ACHN (cell line): Measurements from ENCODE around the gene PPP1R9B.

Experiments
- DNase-seq: peaks from one replicate; pipeline ENCODE4 v3.0.0-alpha.2; 2015
- in situ Hi-C: cut with HindIII; loops from 2 replicates; pipeline ENCODE4 v1.10.0; 2017; ENCODE audit warnings: low sequenced_read_pairs, low pct_ligation_motif_present, low pct_unique_long_range_greater_than_20kb

Gene PPP1R9B

DNA sequence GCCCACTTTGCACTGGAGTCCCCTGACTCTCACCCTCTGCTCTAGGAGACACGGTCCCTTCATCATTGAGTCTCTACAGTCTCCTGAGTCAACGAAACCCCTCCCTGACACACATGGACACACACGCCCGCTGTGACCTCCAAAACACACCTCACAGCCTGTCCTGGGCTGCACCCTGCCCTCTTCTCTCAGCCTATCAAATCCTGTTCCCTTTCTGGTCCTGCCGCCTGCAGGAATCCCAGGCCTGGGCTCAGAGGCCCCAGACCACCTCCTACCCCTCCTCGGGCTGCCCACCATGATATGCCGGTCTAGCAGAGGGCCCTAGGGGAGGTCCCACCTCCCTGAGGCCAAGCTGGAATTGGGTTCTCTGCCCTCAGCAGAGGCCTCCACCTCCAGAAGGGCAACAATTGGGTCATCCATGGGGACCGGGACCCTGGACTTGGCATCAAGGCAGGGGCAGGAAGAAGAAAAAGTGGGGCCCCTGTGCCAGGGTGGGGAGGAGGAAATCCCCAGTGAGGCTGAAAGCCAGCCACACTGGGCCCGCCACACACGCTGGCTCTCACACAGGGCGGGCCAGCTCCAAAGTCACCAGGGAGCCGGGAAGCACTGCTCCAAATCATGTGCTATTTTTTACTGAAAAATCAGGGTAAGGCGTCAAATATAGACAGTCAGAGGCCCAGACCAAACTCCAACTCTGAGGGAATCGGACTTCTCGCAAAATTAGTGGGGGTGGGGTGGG, 3.4 kb downstream of the PPP1R9B start:
- in situ Hi-C loops, result no loop called here
- no peak for DNase-seq

- no peak for DNase-seq
- in situ Hi-C loops, result no loop called here
Observed at GRCh38 chr17:50146230-50146926, 4.1 kb downstream of the PPP1R9B start.

GRCh38 chr17:50145532-50146229, 4.8 kb downstream of the PPP1R9B start:
- in situ Hi-C loops, result no loop called here
- no peak for DNase-seq

DNA sequence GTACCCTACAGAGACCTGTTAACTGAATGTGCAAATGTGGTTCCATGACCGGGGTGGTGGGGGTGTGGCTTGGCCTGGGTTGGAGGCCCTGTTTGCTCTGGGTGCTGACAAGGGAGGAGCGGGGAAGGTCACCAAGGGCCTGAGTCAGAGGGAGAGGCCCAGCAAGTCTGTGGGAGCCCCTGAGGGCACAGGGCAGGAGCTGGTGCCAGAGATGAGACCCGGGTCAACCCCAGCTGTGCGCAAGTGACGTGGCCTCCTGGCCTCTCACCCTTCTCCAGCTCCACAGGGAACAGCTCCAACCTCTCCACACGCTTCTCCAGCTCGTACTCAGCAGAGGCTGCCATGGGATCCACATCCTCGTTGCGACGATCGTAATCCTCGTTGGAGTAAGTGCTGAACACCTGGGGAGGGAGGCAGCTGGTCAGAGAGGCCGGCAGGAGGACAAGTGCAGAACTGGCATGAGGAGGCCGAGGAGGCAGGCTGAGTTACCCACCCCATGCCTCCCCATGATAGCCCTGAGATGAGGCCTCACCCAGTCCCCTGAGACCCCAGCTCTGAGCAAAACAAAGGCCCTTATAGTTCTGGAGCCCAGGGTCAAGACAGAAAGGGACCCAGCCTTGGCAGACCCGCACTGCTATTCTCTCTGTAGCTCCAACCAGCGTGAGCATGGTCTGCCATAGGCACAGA, 5.5 kb downstream of the PPP1R9B start:
- in situ Hi-C loops, result no loop called here
- DNase-seq, result no peak

DNA sequence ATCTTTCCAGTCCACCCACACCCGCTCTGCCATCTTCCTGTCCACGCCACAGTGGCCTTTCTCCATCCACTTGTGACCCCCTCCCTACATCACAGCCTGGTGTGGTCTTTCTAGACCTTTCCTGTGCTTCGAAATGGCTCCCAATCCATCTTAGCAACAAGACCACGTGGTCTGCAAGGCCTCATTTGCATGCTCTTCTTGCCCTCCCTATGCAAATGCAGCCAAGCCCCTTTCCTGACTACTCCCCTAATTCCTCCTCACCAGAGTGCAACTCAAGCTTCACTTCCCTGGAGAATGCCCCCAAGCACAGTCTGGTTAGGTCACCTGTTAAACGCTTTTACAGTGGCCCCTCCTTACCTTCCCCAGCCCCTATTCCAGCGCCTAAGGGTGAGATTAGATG, 6.1 kb downstream of the PPP1R9B start:
- in situ Hi-C loops, result no loop called here
- DNase-seq, result no peak

DNA sequence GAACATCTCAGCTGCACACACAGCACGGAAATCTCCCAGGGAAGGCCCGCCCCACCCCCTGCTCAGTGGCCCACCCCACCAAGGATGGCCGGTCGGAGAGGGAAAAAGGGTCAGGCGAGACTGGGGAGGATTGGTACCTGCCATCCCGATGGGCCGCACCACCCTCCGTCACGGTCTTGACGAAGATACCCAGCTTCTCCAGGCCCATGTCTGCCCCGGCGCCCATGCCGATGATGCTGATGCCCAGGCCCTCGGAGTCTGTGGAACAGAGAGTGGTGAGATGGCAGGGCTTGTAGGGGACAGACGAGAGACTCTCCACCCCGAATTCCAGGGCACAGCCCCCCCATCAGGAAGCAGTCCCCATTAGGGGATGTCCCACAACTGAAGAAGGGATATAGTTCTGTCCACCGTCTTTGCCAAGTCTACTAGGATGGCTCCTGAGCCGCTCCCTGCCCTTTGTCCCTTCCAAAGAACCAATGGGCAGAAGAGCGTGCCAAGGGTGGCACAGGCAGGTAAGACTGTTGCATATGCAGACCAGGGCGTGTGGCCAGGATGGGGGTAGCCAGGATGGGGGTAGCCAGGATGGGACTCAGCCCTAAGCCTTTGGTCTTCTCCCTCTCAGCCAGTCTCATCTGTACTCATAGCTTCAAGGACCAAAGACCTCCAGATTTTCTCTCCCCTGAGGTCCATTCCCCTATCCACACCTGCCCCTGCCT, 6.9 kb downstream of the PPP1R9B start:
- DNase-seq, result no peak
- in situ Hi-C loops, result no loop called here

DNA sequence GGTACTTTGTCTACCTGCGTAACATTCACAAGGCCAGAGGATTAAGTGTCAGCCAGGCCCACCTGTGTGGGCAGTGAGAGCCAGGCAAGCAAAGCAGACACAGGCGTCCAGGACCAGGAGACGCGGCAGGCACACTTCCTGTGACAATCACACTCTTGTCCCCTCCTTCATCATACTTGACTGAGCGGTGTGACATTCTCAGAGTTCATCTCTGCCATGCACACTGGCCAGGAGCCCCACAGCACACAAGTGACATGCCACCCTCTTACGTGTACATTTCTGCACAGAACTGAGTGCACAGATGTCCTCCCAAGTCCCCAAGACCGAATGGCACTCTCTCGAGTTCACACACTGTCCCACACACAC, 8.7 kb downstream of the PPP1R9B start:
- DNase-seq, result no peak
- in situ Hi-C loops, result no loop called here

DNA sequence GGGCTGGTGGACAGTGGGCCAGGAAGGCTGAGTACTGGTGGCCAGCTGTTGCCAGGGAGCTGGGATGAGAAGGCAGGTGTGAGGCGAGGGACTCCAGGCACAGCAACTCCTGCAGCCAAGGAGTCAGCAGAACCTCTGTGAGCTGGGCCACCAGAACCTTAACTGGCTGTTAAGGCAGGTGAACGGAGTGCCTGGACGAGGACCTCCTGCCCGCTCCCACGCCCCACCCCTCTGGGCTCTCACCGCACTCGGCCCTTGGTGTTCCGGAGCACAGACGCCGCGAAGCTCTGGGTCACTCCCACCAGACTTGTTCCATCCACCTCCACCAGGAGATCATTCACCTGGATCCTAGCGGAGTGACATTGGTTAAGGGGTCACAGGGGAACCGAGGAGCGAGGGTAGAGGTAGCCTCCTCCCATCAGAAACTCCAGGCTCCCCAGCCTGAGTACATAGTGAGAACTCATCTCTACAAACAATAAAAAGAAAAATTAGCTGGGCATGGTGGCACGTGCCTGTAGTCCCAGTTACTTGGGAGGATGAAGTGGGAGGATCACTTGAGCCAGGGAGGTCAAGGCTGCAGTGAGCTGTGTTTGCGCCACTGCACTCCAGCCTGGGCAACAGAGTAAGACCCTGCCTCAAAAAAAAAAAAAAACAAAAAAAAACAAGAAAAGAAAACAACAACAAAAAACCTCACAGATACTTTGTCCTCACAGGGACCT, 9.3 kb downstream of the PPP1R9B start:
- in situ Hi-C loops, result no loop called here
- DNase-seq, result no peak

DNA sequence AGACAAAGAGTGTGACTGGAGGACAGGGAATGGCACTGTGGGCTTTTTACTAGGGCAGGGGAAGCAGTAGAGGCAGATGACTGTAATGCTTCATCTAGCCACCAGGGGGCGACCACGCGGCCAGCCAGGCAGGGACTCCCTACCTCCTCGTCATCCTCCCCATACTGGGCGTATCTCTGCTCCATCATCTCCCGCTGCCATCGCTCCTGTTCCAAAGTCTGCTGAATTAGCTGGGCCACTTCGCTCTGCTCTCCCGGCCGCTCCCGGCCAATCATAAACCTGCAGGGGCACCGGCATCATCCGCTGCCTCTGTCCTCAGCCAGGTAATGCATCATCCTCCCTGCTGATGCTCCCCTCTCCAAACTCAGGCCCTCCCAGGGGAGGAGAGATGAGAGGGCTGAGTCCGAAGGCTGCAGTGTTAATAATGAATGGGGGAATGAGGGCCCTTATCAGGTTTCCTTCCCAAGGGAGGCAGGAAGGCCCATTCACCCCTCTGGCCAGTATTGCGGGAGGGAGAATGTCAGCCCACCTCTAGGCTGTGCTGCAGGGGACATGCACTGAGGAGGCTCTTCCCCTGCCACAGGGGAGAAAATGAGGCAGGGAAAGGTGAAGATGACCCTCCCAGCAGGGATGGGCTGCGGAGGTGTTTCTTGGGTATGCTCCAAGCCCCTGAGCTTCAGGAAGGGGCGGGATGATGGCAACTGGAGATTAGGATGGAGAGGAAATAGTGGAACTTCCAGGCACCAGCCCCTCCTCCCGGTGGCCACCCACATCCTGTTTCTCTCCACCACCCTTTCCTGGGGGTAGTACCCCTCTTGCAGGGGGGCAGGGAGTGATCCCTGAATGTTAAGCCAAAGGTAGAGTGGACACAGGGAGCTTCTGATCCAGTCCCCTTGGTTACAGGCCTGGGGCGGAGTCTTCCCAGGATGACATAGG, 10.3 kb downstream of the PPP1R9B start:
- DNase-seq, result peak; percentile 56
- in situ Hi-C loops, result no loop called here

DNA sequence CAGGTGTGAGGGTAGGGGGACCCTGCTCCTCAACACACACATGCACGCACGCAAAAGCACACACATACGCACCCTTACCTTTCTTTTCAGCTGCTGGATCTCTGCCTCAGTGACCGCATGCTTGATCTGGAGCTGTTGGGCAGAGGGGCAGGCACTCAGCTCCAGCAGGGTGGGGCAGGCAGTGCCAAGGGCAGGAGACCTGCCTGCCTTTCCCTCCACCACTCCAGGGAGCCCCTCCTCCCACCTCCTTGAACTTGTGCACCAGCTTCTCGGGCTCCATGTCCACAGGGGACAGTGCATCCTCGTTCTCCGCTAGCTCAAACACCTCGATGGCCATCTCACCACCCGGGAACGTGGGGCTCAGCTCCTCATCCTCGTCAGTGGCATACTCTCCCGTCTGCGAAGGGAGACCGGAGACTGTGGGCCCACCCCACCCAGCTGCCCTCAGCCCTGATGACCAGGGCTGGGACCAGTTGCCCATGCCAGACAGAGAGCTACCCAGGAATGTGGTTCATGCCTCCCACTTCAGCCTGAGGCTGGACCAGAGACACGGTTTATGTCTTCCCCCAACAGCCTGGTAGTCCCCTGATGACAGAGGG, 11.2 kb downstream of the PPP1R9B start:
- DNase-seq, result no peak
- in situ Hi-C loops, result no loop called here

- no peak for DNase-seq
- in situ Hi-C loops, result no loop called here
Observed at GRCh38 chr17:50137042-50137441, 13.4 kb downstream of the PPP1R9B start.

DNA sequence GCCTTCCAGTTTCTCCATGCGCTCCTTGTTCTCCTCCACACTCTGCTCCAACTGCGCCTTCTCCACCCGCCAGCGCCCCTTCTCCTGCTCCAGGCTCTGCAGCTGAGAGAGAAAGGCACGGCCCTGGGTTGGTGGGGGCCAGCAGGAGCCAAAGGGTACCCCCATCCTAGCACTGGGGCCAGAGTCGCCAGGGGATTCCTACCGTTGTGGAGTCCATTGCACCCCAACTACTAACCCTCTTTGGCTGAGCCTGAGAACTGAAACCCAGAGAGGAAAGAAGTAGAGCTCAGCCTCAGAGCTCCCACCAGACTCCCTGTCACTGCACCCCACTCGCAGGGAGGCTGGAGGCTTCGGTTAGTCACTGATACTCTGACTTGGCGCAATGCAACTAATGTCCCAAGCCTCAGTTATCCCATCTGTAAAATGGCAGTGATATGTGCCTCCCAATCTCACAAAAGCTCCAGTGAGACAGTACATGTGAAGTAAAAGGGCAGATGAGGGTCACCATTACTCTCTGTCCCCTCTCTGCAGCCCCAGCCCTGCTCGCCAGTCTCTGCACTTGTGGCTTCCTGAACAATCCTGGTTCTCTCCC, 14.3 kb downstream of the PPP1R9B start:
- in situ Hi-C loops, result no loop called here
- no peak for DNase-seq

GRCh38 chr17:50135316-50136095, 15.0 kb downstream of the PPP1R9B start:
- in situ Hi-C loops, result no loop called here
- no peak for DNase-seq

GRCh38 chr17:50134206-50135110, 16.0 kb downstream of the PPP1R9B start:
- in situ Hi-C loops, result no loop called here
- DNase-seq, result no peak

- in situ Hi-C loops, result no loop called here
- no peak for DNase-seq
Observed at GRCh38 chr17:50133769-50134099, 16.7 kb downstream of the PPP1R9B start.
